ENCODE data around the gene FOXA1. TPM values are rescaled to one million over a fixed set of nuclear protein-coding genes. Genes with fewer than 3 reads are reported as not detected.
"Not testable (repeated sequence)": the region's sequence is repeated elsewhere in the genome, so short reads cannot be mapped to it uniquely, and the experiment has no call there.

Gene FOXA1
- total RNA-seq, 1 donor from 2014 or later = 51.0 TPM

DNA sequence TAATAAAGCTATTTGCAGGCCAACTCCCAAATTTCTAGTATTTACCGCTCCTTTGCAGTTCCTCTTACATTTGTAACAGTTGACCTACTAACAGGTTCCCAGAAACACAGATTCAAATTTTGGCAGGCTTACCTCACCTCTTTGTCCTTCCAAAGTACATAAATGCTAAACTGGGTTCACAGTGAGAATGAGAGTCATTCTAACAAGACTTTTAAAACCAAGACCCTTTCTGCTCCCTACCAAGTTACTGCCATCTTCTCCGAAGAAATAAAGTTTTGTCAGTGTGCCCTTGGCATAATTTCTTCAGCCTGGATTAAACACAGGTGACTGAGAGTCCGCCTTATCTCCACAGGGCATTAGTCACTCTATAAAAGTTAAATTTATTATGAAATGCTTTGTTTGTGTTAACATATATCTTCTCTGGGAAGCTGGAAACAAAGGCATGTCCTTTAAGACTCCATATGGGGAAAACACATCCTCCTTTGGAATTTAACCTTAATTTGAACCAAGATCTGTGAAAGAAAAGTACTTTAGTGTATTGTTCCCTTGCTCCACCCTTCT, 28.2 kb downstream of the FOXA1 start:
- Mint-ChIP-seq H3K27ac (peak overlapping the region; percentile 77), H3K9me3 (no peaks in the 10 kb centered on the region), H3K36me3 (no peaks in the 10 kb centered on the region), H3K4me3 (peak overlapping the region; percentile 56), H3K27me3 (no peaks in the 10 kb centered on the region), H3K4me1 (ENCODE audit: unreplicated experiment) (peaks cover 5% of the 10 kb centered on the region)
- DNase-seq (ENCODE audit: extremely low spot score, unreplicated experiment) = no peak
- TF ChIP-seq, protein P1, sequence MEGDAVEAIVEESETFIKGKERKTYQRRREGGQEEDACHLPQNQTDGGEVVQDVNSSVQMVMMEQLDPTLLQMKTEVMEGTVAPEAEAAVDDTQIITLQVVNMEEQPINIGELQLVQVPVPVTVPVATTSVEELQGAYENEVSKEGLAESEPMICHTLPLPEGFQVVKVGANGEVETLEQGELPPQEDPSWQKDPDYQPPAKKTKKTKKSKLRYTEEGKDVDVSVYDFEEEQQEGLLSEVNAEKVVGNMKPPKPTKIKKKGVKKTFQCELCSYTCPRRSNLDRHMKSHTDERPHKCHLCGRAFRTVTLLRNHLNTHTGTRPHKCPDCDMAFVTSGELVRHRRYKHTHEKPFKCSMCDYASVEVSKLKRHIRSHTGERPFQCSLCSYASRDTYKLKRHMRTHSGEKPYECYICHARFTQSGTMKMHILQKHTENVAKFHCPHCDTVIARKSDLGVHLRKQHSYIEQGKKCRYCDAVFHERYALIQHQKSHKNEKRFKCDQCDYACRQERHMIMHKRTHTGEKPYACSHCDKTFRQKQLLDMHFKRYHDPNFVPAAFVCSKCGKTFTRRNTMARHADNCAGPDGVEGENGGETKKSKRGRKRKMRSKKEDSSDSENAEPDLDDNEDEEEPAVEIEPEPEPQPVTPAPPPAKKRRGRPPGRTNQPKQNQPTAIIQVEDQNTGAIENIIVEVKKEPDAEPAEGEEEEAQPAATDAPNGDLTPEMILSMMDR (conservative IDR thresholded peaks at IDR 0.05) = no peak

DNA sequence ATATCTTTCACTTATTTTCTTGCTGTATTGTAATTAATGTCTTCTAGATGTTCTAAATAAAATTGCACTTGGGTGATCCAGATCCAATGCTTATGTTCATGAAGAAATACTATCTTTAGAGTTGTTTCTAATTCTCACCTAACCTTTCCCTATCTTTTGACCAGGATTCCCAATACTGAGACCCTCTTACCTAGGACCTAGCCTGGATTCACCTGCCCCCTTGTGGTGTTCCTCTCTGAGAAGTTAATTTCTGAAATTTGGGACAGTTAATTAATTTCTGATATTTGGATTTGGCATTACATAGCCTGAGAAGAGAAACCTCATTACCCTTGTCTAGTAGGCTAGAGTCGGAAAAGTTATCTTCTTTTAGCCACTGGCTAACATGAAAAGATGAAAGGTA, 29.5 kb downstream of the FOXA1 start:
- H3K36me3 Mint-ChIP-seq = no peaks in the 10 kb centered on the region
- peak overlapping the region; percentile 34 for H3K4me3 Mint-ChIP-seq
- H3K9me3 Mint-ChIP-seq = no peaks in the 10 kb centered on the region
- TF ChIP-seq, protein P1 (conservative IDR thresholded peaks at IDR 0.05) = peak; percentile 50
- DNase-seq (ENCODE audit: extremely low spot score, unreplicated experiment) = no peak
- no peak overlapping the region for H3K27ac Mint-ChIP-seq
- no peaks in the 10 kb centered on the region for H3K27me3 Mint-ChIP-seq
- peaks cover 5% of the 10 kb centered on the region for H3K4me1 Mint-ChIP-seq (ENCODE audit: unreplicated experiment)

DNA sequence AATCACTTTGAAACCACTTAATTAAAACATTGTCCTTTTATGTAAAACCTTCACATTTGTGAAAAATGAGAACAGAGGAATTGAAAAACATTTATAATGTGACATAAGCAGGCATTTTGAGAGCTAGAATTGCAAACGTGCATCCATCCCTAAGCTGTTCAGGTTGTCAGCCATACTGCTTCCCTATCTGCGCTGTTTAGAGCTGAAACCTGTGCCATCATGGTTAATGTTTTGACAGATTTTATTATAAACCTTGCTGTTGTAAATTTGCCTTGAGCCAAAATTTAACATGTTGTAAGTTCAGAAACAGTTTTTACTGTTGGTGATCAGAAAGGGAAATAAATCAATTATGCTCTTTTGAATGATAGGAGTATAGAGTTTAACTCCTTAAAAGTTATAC, 31.9 kb downstream of the FOXA1 start:
- no peak overlapping the region for H3K4me3 Mint-ChIP-seq
- no peak for DNase-seq (ENCODE audit: extremely low spot score, unreplicated experiment)
- H3K9me3 Mint-ChIP-seq = no peaks in the 10 kb centered on the region
- no peaks in the 10 kb centered on the region for H3K27me3 Mint-ChIP-seq
- H3K27ac Mint-ChIP-seq = no peak overlapping the region
- H3K4me1 Mint-ChIP-seq (ENCODE audit: unreplicated experiment) = peaks cover 5% of the 10 kb centered on the region
- H3K36me3 Mint-ChIP-seq = no peaks in the 10 kb centered on the region
- TF ChIP-seq, protein P1 (conservative IDR thresholded peaks at IDR 0.05) = no peak

DNA sequence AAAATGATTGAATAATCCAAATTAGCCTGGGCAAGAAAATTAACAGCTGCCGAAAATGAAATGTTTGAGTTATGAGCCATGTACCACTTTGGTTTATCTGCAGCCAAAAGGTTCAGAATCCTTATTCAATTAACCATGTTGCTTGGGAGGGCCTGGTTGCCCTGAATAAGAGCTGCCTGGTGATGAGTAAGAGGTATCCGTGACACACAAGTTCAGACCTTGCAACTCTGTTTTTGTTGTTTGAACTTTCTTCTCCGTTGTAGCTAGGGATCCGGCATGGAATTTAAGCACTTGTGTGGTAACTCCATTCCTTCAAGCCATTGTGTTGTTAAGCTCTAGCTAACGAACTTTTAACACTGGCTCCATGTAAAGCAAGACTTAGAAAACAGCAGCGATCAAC, 35.7 kb downstream of the FOXA1 start:
- no peak for DNase-seq (ENCODE audit: extremely low spot score, unreplicated experiment)
- H3K36me3 Mint-ChIP-seq = peaks cover 9% of the 10 kb centered on the region
- TF ChIP-seq, protein P1 (conservative IDR thresholded peaks at IDR 0.05) = no peak
- H3K27ac Mint-ChIP-seq = no peak overlapping the region
- no peaks in the 10 kb centered on the region for H3K27me3 Mint-ChIP-seq
- H3K9me3 Mint-ChIP-seq = peaks cover 12% of the 10 kb centered on the region
- no peak overlapping the region for H3K4me3 Mint-ChIP-seq
- H3K4me1 Mint-ChIP-seq (ENCODE audit: unreplicated experiment) = no peaks in the 10 kb centered on the region

DNA sequence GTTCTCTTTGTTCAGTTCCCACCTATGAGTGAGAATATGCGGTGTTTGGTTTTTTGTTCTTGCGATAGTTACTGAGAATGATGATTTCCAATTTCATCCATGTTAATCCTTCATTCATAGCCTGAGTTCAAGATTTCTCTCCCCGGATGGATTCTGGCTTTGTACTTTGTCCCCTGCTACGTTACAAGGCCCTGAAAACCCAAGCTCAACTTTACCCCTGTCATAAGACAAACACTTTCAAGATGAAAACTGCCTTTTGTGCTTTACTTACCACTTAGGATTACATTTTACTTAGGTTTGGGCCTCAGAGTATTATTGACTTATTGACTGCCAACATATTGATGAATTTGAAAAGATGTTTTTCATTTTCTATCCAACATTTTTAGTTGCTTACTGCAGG, 36.3 kb downstream of the FOXA1 start:
- no peaks in the 10 kb centered on the region for H3K4me1 Mint-ChIP-seq (ENCODE audit: unreplicated experiment)
- H3K27me3 Mint-ChIP-seq = no peaks in the 10 kb centered on the region
- H3K27ac Mint-ChIP-seq = no peak overlapping the region
- TF ChIP-seq, protein P1 (conservative IDR thresholded peaks at IDR 0.05) = no peak
- H3K4me3 Mint-ChIP-seq = no peak overlapping the region
- peaks cover 16% of the 10 kb centered on the region for H3K9me3 Mint-ChIP-seq
- H3K36me3 Mint-ChIP-seq = peaks cover 9% of the 10 kb centered on the region
- DNase-seq (ENCODE audit: extremely low spot score, unreplicated experiment) = no peak

DNA sequence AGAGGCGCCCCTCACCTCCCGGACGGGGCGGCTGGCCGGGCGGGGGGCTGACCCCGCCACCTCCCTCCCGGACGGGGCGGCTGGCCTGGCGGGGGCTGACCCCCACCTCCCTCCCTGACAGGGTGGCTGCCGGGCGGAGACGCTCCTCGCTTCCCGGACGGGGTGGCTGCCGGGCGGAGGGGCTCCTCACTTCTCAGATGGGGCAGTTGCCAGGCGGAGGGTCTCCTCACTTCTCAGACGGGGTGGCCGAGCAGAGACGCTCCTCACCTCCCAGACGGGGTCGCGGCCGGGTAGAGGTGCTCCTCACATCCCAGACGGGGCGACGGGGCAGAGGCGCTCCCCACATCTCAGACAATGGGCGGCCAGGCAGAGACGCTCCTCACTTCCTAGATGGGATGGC, 39.5 kb downstream of the FOXA1 start:
- DNase-seq (ENCODE audit: extremely low spot score, unreplicated experiment); H3K27me3 Mint-ChIP-seq; H3K36me3 Mint-ChIP-seq; H3K4me1 Mint-ChIP-seq (ENCODE audit: unreplicated experiment); H3K27ac Mint-ChIP-seq; H3K4me3 Mint-ChIP-seq: not testable (repeated sequence)
- peaks cover 18% of the 10 kb centered on the region for H3K9me3 Mint-ChIP-seq
